Measurements from ENCODE around the gene MEN1. TPM values are rescaled to one million over a fixed set of nuclear protein-coding genes. Genes with fewer than 3 reads are reported as not detected.

Gene MEN1
- total RNA-seq, 1 donor from 2014 or later = 29.2 TPM

- peaks cover 4% of the 10 kb centered on the region for H3K36me3 Mint-ChIP-seq (ENCODE audit: unreplicated experiment)
- TF ChIP-seq CTCF (IDR thresholded peaks at IDR 0.05) = no peak
- DNase-seq (ENCODE audit: extremely low spot score, unreplicated experiment) = no peak
- H3K4me1 Mint-ChIP-seq (ENCODE audit: unreplicated experiment) = peaks cover 49% of the 10 kb centered on the region
- no peaks in the 10 kb centered on the region for H3K27me3 Mint-ChIP-seq (ENCODE audit: unreplicated experiment)
- H3K9me3 Mint-ChIP-seq (ENCODE audit: unreplicated experiment) = no peaks in the 10 kb centered on the region
- no peak overlapping the region for H3K4me3 Mint-ChIP-seq (ENCODE audit: unreplicated experiment)
- H3K27ac Mint-ChIP-seq (ENCODE audit: unreplicated experiment) = no peak overlapping the region
Measured at GRCh38 chr11:64853709-64854108, 43.4 kb upstream of the MEN1 start.

GRCh38 chr11:64852804-64853509 is 42.6 kb upstream of the MEN1 start:
- DNase-seq (ENCODE audit: extremely low spot score, unreplicated experiment) = no peak
- Mint-ChIP-seq H3K4me1 (ENCODE audit: unreplicated experiment) (peaks cover 52% of the 10 kb centered on the region), H3K27me3 (ENCODE audit: unreplicated experiment) (no peaks in the 10 kb centered on the region), H3K36me3 (ENCODE audit: unreplicated experiment) (peaks cover 4% of the 10 kb centered on the region), H3K9me3 (ENCODE audit: unreplicated experiment) (no peaks in the 10 kb centered on the region), H3K4me3 (ENCODE audit: unreplicated experiment) (no peak overlapping the region), H3K27ac (ENCODE audit: unreplicated experiment) (no peak overlapping the region)
- TF ChIP-seq CTCF (IDR thresholded peaks at IDR 0.05) = no peak

GRCh38 chr11:64851831-64852351 is 41.5 kb upstream of the MEN1 start:
- no peaks in the 10 kb centered on the region for H3K27me3 Mint-ChIP-seq (ENCODE audit: unreplicated experiment)
- peak overlapping the region; percentile 74 for H3K27ac Mint-ChIP-seq (ENCODE audit: unreplicated experiment)
- peaks cover 52% of the 10 kb centered on the region for H3K4me1 Mint-ChIP-seq (ENCODE audit: unreplicated experiment)
- no peak for TF ChIP-seq CTCF (IDR thresholded peaks at IDR 0.05)
- DNase-seq (ENCODE audit: extremely low spot score, unreplicated experiment) = no peak
- H3K9me3 Mint-ChIP-seq (ENCODE audit: unreplicated experiment) = no peaks in the 10 kb centered on the region
- no peak overlapping the region for H3K4me3 Mint-ChIP-seq (ENCODE audit: unreplicated experiment)
- peaks cover 4% of the 10 kb centered on the region for H3K36me3 Mint-ChIP-seq (ENCODE audit: unreplicated experiment)

GRCh38 chr11:64850979-64851567 is 40.7 kb upstream of the MEN1 start:
- no peak for TF ChIP-seq CTCF (IDR thresholded peaks at IDR 0.05)
- no peaks in the 10 kb centered on the region for H3K9me3 Mint-ChIP-seq (ENCODE audit: unreplicated experiment)
- no peaks in the 10 kb centered on the region for H3K27me3 Mint-ChIP-seq (ENCODE audit: unreplicated experiment)
- no peak overlapping the region for H3K4me3 Mint-ChIP-seq (ENCODE audit: unreplicated experiment)
- peaks cover 45% of the 10 kb centered on the region for H3K4me1 Mint-ChIP-seq (ENCODE audit: unreplicated experiment)
- peak overlapping the region; percentile 74 for H3K27ac Mint-ChIP-seq (ENCODE audit: unreplicated experiment)
- peaks cover 4% of the 10 kb centered on the region for H3K36me3 Mint-ChIP-seq (ENCODE audit: unreplicated experiment)
- no peak for DNase-seq (ENCODE audit: extremely low spot score, unreplicated experiment)

- H3K27me3 Mint-ChIP-seq (ENCODE audit: unreplicated experiment) = no peaks in the 10 kb centered on the region
- no peak for DNase-seq (ENCODE audit: extremely low spot score, unreplicated experiment)
- no peak overlapping the region for H3K27ac Mint-ChIP-seq (ENCODE audit: unreplicated experiment)
- H3K4me3 Mint-ChIP-seq (ENCODE audit: unreplicated experiment) = no peak overlapping the region
- peaks cover 37% of the 10 kb centered on the region for H3K4me1 Mint-ChIP-seq (ENCODE audit: unreplicated experiment)
- peaks cover 4% of the 10 kb centered on the region for H3K36me3 Mint-ChIP-seq (ENCODE audit: unreplicated experiment)
- H3K9me3 Mint-ChIP-seq (ENCODE audit: unreplicated experiment) = no peaks in the 10 kb centered on the region
- no peak for TF ChIP-seq CTCF (IDR thresholded peaks at IDR 0.05)
Measured at GRCh38 chr11:64849598-64850356, 39.4 kb upstream of the MEN1 start.

Data from osteocyte (in vitro differentiated cells).